Thymus (tissue), 14 donors: ENCODE results near the gene KIF12. TPM values are rescaled to one million over a fixed set of nuclear protein-coding genes. Genes with fewer than 3 reads are reported as not detected.

Source experiments
- DNase-seq, 9 donors: peaks; one replicate each; pipeline ENCODE4 v3.0.0-alpha.2; 2013; ENCODE audit warnings: low spot score in 9 of 9, low read depth in 6 of 9, missing footprints in 1 of 9
- H3K27ac ChIP-seq, 2 donors: one replicate each; pipeline ENCODE4 v1.5.1; 2013; ENCODE audit warnings: control low read depth in 1 of 2, low read depth in 1 of 2, low read length in 1 of 2, mild to moderate bottlenecking in 1 of 2, moderate library complexity in 1 of 2
- H3K27me3 ChIP-seq, 2 donors: one replicate each; pipeline ENCODE4 v1.5.1; 2013; ENCODE audit warnings: low read length in 1 of 2; ENCODE audit not compliant: control insufficient read depth in 2 of 2, insufficient read depth in 1 of 2
- H3K36me3 ChIP-seq, 2 donors: one replicate each; pipeline ENCODE4 v1.5.1; 2013; ENCODE audit warnings: low read length in 1 of 2, mild to moderate bottlenecking in 1 of 2, moderate library complexity in 1 of 2; ENCODE audit not compliant: control insufficient read depth in 2 of 2, insufficient read depth in 2 of 2
- H3K4me1 ChIP-seq, 2 donors: one replicate each; pipeline ENCODE4 v1.5.1; 2013; ENCODE audit warnings: low read length in 2 of 2; ENCODE audit not compliant: control insufficient read depth in 2 of 2, insufficient read depth in 2 of 2
- H3K4me3 ChIP-seq, 2 donors: one replicate each; pipeline ENCODE4 v1.5.1; 2013; ENCODE audit warnings: low read length in 2 of 2, control low read depth in 1 of 2, mild to moderate bottlenecking in 1 of 2
- H3K9me3 ChIP-seq, 2 donors: one replicate each; pipeline ENCODE4 v1.5.1; 2013; ENCODE audit warnings: low read length in 1 of 2, mild to moderate bottlenecking in 1 of 2; ENCODE audit not compliant: control insufficient read depth in 2 of 2, insufficient read depth in 1 of 2
- WGBS: extraction: QIAGEN DNeasy Blood & Tissue Kit; methylation state at CpG from one replicate; pipeline ENCODE4 v1.1.7; 2013; 5-methylcytosine and 5-hydroxymethylcytosine counted together
- long read RNA-seq, 10 donors: transcript quantifications; one replicate each; lab custom pipeline, GENCODE V29; 2026
- polyA plus RNA-seq: library from polyadenylated mRNA; stranded (reverse); fragments of 200-250 nt; gene quantifications from one replicate; pipeline ENCODE4 v1.2.3, GENCODE V29; 2013
- total RNA-seq: library from RNA; stranded (reverse); fragments of 120-200 nt; gene quantifications from one replicate; pipeline ENCODE4 v1.2.4, GENCODE V29; 2013
- donor health status: healthy.

KIF12 gene
- total RNA-seq, result 7.8 TPM
- polyA plus RNA-seq, result 1.8 TPM
- long read RNA-seq, donor 1, result 0 reads
- long read RNA-seq, donor 2, result 0 reads
- long read RNA-seq, donor 3, result 0 reads
- long read RNA-seq, donor 4, result 0 reads
- long read RNA-seq, donor 5, partial matches to known transcripts, result 10 of 10 reads
- long read RNA-seq, donor 5, other reads (novel, unspliced or antisense), result 0 of 10 reads
- long read RNA-seq, donor 6, result 0 reads
- long read RNA-seq, donor 7, result 0 reads
- long read RNA-seq, donor 8, result 0 reads
- long read RNA-seq, donor 9, result 0 reads
- long read RNA-seq, donor 10, result 0 reads

DNA sequence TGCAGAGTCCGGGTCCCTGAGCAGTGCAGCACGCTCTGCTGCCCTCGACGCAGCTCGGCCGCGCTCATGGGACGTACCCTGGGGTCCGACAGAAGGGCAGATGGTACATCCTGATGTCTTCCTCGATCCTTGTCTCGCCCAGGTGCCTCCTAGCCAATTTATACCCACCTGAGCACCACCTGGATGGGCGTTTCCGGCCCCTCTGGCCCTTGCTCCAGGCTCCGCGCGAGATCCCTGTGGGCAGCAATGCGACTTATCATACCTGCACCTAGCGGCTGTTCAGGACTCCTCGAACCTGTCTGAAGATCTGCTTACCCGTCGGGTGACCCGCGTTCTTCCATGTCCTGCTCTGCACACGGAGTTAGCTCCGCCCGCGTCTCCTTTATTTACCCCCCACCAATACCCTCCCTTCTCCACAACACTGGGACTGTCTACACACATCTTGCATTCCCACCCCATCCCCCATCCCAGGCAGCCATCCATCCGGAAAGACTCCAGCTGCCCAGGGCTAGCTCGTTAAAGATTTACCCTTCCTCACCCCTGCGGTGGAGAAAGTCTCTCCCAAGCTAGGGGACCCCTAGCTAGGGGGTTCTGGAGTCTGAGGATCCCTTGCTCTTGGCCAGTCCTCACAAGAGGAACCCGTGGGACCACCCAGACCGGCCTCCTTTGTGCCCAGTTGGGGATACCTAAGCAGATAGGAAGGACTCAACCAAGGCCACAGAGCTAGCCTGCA is at the start of gene KIF12:
Gene KIF12 (minus strand): TSS at position 357 of the 733 bp plus-strand sequence. CDS start 16 bp downstream, at position 341.
- H3K4me3 ChIP-seq, result peak within 1 kb of the TSS in 1 of 2 donors; percentile 24
- H3K36me3 ChIP-seq, result no peaks in the 10 kb centered on the region
- H3K27me3 ChIP-seq, result peaks cover 25 to 46% of the 10 kb centered on the region in 2 donors
- DNase-seq, result no peak
- no peak within 1 kb of the TSS for H3K27ac ChIP-seq
- no peaks in the 10 kb centered on the region for H3K4me1 ChIP-seq
- peaks cover 0 to 2% of the 10 kb centered on the region in 2 donors for H3K9me3 ChIP-seq
- WGBS, result 67% methylated on average over 32 of the region's 32 CpGs

DNA sequence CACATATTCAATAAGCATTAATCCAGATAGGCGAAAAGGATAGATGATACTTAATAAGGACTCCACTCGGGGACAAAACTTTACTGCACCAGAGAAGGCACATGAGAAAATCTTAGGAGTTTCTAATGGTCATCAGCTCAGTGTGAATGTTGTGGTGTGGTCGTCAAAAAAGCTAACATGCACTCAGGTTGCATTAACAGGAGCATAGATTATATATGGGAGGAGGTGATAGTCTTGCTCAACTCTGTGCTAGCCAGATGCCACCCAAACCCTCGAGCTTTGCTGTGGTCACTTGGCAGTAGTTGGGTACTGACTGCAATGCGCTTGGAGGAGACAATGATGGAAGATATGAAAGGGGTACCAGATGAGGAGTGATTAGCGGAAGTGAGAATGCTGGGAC is 47.6 kb upstream of the KIF12 start:
- Histone ChIP-seq H3K4me1 (no peaks in the 10 kb centered on the region), H3K9me3 (no peaks in the 10 kb centered on the region), H3K36me3 (no peaks in the 10 kb centered on the region), H3K4me3 (no peak overlapping the region), H3K27me3 (peaks cover under 1 to 14% of the 10 kb centered on the region in 2 donors), H3K27ac (no peak overlapping the region)
- DNase-seq, result no peak
- WGBS, result 91% methylated on average over 6 of the region's 6 CpGs

DNA sequence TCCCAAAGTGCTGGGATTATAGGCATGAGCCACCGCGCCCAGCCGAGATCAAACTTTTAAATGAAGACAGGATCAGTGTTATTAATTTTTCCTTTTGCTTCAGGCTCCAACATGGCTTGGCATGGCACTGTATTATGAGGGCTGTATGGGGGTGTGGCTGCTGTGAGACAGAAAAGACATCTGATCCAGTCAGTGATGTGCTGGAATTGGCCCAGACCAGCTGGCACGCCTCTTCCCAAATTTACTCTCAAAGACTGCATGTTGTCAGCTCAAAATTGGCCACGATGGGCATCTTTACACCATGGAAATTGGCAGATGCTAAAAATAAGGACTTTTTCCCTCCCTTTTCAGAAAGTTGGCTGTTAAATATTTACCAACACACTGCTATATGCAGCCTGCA is 44.1 kb upstream of the KIF12 start:
- H3K4me1 ChIP-seq, result no peaks in the 10 kb centered on the region
- no peaks in the 10 kb centered on the region for H3K36me3 ChIP-seq
- no peaks in the 10 kb centered on the region for H3K9me3 ChIP-seq
- no peak overlapping the region for H3K27ac ChIP-seq
- no peak overlapping the region for H3K4me3 ChIP-seq
- WGBS, result 96% methylated on average over 5 of the region's 5 CpGs
- DNase-seq, result no peak
- H3K27me3 ChIP-seq, result peaks cover 0 to 4% of the 10 kb centered on the region in 2 donors

DNA sequence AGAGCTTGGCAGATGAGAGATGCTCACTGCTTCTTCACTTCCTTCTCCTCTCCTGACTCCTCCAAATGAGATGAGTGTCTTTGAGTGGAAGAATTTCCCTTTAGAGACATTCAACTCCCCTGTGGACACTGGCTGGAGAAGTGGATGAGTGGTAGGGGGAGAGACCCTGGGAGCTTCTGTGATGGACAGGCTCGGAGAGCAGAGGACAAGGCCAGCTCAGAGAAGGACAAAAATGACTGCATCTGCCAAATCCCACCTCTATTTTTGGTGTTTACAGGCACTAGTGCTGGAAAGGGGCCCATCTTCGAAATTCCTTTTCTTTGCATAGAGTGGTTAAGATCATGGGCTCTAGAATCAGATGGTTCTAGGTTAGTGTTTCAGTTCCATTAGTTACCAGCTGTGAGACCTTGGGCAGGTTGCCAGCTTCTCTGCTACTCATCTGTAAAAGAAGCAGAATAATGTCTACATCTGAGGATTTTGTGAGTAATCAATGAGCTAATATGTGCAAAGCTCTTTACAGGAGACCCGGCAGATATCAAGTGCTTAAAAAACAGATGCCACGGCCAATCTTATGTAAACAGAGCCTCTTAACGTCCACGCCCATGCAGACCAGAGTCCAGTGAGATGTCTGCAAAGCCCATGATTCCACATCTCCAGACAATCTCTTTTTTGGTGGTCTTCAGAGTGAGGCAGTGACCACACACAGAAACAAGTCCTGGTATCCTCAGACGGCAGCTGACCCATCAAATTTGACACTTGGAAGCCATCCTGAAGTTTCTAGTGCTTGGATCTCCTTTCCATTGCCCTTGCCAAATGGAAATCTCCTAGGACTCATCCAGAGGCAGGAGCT is 42.7 kb upstream of the KIF12 start:
- DNase-seq, result no peak
- WGBS, result 91% methylated on average over 7 of the region's 7 CpGs
- peaks cover 0 to 4% of the 10 kb centered on the region in 2 donors for H3K27me3 ChIP-seq
- no peaks in the 10 kb centered on the region for H3K36me3 ChIP-seq
- no peak overlapping the region for H3K4me3 ChIP-seq
- H3K27ac ChIP-seq, result no peak overlapping the region
- H3K9me3 ChIP-seq, result no peaks in the 10 kb centered on the region
- no peaks in the 10 kb centered on the region for H3K4me1 ChIP-seq

DNA sequence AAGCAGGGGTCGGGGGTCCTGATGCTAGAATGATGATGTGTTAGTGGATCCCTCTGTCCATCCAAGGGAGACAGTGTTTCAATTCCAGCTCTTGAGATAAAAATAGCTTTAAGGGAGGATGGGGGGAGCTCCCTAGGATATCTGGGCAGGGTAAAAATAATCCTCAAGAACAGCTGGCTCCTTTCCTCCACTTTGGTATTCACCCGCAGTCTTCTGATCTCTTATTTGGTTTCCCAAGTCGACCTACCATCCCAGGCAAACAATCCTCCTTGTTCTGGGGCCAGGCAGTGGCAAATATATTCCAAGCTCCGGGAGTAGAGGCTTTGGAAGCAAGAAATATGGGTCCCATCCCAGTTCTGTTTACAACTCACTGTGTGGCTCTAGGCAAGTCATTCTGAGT is 41.8 kb upstream of the KIF12 start:
- Histone ChIP-seq H3K27me3 (peaks cover 0 to 4% of the 10 kb centered on the region in 2 donors), H3K4me1 (no peaks in the 10 kb centered on the region), H3K36me3 (no peaks in the 10 kb centered on the region), H3K4me3 (no peak overlapping the region), H3K9me3 (no peaks in the 10 kb centered on the region), H3K27ac (no peak overlapping the region)
- 82% methylated on average over 4 of the region's 4 CpGs for WGBS
- DNase-seq, result no peak

DNA sequence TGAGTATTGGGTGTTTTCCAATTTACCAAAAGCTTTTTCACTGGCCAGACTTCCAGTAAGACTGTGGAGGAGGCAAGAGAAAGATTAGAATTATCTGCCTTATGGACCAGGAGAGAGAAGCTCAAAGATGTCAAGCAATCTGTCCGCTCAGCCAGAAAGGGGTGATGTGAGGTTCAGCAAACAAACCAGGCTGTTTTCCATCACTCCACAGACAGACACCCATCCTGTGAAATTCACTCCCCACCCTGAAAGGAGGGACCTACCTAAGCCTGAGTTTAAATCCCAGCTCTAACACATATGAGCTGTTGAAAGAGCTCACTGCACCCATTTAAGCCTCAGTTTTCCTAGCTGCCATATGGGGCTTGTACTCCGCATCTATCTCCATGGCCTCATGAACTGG is 41.3 kb upstream of the KIF12 start:
- H3K27ac ChIP-seq, result no peak overlapping the region
- 97% methylated on average over 2 of the region's 2 CpGs for WGBS
- H3K27me3 ChIP-seq, result peaks cover 0 to 4% of the 10 kb centered on the region in 2 donors
- no peaks in the 10 kb centered on the region for H3K36me3 ChIP-seq
- H3K4me1 ChIP-seq, result no peaks in the 10 kb centered on the region
- DNase-seq, result no peak
- H3K9me3 ChIP-seq, result no peaks in the 10 kb centered on the region
- no peak overlapping the region for H3K4me3 ChIP-seq

GRCh38 chr9:114139071-114139470 is 40.0 kb upstream of the KIF12 start:
- Histone ChIP-seq H3K27ac (no peak overlapping the region), H3K36me3 (no peaks in the 10 kb centered on the region), H3K9me3 (no peaks in the 10 kb centered on the region), H3K4me3 (no peak overlapping the region), H3K27me3 (peaks cover 0 to 2% of the 10 kb centered on the region in 2 donors), H3K4me1 (no peaks in the 10 kb centered on the region)
- no peak for DNase-seq
- WGBS, result 90% methylated on average over 5 of the region's 5 CpGs

DNA sequence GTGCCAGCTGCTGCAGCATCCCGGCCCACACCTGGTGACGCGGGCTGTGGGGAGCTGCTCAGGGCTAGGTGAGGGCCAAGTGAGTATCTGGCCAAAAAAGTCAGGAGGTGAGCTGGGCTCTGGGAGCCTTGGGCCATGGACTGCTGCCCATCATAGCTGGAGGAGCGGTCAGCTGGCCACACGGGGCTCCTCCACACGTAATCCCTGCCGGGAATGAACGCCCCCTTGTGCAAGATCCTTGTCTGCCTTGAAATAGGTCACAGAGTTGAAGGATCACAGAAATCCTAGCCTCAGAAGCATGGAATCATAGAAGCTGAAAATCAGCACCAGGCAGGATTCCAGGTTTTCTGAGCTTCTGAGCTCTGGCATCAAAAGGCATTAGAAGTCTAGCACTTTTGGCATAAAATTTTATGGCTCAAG is 39.5 kb upstream of the KIF12 start:
- 95% methylated on average over 8 of the region's 8 CpGs for WGBS
- H3K27ac ChIP-seq, result no peak overlapping the region
- H3K36me3 ChIP-seq, result no peaks in the 10 kb centered on the region
- no peaks in the 10 kb centered on the region for H3K9me3 ChIP-seq
- no peak for DNase-seq
- no peaks in the 10 kb centered on the region for H3K4me1 ChIP-seq
- H3K27me3 ChIP-seq, result peaks cover 0 to 2% of the 10 kb centered on the region in 2 donors
- H3K4me3 ChIP-seq, result no peak overlapping the region

GRCh38 chr9:114137831-114138230 is 38.7 kb upstream of the KIF12 start:
- no peak for DNase-seq

More at GRCh38 chr9:114137831-114138230, 38.7 kb upstream of the KIF12 start:
- Histone ChIP-seq H3K27ac (no peak overlapping the region), H3K9me3 (no peaks in the 10 kb centered on the region), H3K4me1 (no peaks in the 10 kb centered on the region), H3K36me3 (no peaks in the 10 kb centered on the region), H3K4me3 (no peak overlapping the region), H3K27me3 (peaks cover 0 to 2% of the 10 kb centered on the region in 2 donors)
- 85% methylated on average over 6 of the region's 6 CpGs for WGBS
